A172 (cell line): Measurements from ENCODE around the gene PLEKHS1. TPM values are rescaled to one million over a fixed set of nuclear protein-coding genes. Genes with fewer than 3 reads are reported as not detected.
A peak's percentile ranks its signal among the peaks of the same experiment; 100 is the strongest.

ENCODE experiments used
- DNase-seq: peaks from one replicate; pipeline ENCODE4 v3.0.0-alpha.2; 2015; ENCODE audit warnings: low spot score
- total RNA-seq: library from RNA; depleted of rRNA; stranded (reverse); fragments of >200 nt; shearing (Covaris generic); gene quantifications from 2 replicates; pipeline ENCODE4 v1.2.3, GENCODE V29; 2014; rRNA removed

PLEKHS1 gene
- total RNA-seq: 0.31 TPM in 1 of 2 replicates, not detected in the other

DNA sequence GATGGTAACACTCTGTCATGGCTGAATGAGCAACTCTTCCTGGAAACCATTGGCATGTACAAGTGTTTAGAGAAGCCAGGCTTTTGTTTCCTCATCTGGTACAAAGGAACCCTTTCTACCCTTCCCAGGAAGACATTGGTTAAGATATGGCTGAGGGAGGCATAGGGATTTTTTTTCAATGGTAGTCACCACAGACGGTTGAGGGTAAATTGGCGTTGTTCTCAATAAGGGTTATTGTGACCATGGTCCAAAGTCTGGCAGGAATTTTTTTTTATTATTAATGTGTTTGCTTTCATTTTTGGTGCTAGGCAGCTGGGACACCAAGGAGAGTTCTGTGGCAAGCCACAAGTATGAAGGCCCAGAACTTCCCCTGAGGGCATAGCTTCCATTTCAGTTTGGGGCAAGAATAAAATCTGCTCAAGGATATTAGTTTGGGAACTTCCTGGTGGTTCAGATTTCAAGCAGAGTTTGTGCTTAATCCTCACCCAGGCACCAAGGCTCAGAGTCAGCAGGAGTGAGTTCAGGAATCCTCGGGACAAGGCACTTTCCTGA lies at the start of gene PLEKHS1:
PLEKHS1 (plus strand) TSS at position 502 of the 552 bp plus-strand sequence. CDS start 3,596 bp downstream, outside the sequence.
- no peak for DNase-seq

DNA sequence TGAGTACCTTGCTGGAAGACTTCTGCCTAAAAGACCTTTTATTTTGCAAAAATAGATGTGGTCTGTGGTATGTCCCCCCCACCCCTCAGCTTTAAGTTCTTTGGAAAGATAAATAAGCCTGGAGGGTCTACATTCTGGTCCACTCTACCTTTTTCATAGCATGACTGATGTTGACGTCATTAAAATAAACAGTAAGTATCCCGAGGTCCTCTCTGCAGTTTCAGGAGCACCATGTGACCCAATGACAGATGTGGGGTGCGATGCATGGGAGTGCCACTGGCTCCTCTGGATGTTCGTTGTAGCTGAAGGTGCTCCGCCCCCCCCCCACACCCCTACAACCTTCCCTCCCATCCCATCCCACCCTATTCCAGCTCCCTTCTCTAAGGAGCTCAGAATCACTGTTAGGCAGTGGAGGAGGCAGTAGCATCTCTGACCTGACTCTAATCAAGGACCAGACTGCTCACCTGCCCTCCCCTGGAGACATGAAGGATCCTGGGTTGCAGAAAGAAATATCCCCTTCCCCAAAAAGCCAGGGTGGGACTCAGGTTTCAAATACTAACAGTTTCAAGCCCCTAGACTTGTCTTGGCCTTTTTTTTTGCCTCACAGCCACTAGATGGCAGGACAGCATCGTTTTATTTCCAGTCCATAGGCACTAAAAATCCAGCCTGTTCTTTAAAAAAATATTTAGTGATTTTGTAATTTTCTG lies 46.7 kb upstream of the PLEKHS1 start:
- peak; percentile 32 for DNase-seq

DNA sequence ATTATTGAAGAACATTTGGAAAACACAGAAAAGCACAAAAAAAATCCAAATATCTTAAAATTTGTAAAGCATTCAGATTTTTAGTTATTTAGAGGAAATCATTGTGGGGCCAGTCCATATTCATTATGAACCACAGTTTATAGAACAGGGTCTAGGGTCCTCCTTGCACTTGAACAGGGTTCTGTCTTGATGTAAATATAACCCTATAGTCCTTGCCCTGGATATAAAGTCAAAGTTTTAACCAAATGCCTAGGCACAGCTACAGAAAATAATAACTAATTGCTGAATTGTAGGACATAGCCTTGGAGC lies 46.2 kb upstream of the PLEKHS1 start:
- no peak for DNase-seq

DNA sequence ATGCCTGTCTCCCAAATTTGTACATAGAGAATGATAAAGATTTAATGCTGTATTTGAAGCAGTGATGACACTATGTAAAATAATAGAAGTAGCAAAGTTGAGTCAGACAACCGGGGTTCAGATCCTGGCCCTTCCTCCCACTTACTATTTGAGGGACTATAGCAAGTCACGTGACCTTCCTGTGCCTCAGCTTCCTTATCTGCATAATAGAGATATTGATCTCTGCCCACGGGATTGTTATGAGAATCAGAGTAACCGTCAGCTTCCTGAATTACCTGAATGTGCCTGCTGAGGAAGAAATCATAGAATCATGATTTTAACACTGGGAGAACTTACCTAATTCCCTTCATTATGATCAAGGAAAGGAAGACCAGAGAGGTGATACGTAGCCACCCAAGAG lies 44.9 kb upstream of the PLEKHS1 start:
- DNase-seq: no peak

DNA sequence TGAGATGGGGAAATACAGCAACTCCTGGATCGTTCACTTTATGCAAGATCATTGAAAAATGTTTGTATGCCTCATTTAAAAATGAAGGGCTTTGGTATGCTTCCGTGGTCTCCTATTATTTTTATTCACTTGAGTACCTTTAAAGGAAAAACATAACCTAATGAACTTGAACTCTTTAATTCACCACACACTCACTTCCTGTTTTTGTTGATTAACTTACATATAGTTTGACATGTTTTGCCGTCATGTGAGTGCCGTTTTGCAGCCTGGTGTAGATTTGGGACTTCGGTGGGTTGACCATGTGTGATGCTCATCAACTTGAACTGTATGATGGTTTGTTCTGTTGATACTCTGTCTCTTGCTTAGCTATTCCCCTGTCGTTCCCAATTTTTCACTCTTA lies 42.8 kb upstream of the PLEKHS1 start:
- no peak for DNase-seq

DNA sequence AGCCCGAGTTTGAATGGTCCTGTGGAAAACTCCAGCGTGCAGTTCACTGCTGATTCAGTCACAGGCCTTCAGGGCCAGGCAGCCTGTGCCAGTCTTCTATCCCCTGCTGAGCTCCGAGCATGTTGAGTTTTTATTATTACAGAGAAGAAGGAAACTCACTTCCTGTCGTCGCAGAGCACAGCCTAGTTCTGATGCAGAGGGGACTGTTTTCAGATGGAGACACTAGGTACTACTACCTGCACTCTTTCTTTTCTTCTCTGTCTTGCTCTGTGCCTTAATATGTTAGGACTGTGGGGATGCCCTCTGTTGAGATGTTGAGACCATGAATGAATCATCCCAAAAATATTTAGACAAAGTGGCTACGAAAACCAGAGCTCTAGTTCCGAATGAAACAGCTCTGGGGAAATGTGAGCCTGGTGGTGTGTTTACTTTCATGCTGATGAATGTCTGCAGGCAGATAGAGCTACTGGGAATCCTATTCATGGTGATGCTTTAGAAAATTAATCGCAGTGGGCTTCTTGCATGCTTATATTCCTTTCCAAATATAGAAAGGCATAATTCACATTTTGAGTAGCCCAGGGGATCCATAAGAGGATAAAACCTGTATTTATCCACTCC lies 42.2 kb upstream of the PLEKHS1 start:
- peak; percentile 71 for DNase-seq

DNA sequence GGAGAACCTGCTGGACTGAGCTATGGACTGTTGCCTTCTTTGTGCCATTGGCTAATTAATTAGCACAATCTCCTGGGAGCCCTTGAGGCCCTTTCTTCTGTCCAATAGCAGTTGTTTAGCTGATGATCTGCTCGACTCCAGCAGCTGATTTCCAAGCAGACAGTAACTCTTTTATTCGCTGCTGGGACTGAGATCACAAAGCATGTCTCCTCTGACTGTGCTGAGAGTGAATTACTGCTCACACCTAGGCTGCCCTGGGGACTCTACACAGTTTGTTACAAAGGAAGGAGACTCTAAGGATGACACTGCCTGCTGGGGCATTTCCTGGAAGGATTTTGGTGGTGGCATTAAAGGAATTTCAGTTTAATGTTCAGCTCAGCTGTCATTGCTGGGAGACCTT lies 40.3 kb upstream of the PLEKHS1 start:
- DNase-seq: no peak

DNA sequence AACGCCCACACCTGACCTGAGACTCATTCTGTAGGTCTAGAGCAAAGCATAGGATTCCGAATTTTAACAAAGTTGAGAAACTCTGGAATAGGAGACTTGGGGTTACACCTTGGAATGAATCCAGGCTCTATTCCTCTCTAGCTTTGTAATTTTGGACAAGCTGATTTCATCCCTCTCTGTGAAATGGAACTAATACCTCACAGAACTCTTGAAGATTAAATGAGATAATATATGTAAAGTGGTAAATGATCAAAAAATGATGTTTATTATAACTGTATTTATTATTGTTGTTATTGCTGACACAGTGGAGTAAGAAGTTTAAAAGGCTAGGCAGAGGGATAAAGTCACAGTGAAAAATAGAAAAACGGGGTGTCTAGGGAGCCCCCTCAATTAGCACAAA lies 39.5 kb upstream of the PLEKHS1 start:
- no peak for DNase-seq

DNA sequence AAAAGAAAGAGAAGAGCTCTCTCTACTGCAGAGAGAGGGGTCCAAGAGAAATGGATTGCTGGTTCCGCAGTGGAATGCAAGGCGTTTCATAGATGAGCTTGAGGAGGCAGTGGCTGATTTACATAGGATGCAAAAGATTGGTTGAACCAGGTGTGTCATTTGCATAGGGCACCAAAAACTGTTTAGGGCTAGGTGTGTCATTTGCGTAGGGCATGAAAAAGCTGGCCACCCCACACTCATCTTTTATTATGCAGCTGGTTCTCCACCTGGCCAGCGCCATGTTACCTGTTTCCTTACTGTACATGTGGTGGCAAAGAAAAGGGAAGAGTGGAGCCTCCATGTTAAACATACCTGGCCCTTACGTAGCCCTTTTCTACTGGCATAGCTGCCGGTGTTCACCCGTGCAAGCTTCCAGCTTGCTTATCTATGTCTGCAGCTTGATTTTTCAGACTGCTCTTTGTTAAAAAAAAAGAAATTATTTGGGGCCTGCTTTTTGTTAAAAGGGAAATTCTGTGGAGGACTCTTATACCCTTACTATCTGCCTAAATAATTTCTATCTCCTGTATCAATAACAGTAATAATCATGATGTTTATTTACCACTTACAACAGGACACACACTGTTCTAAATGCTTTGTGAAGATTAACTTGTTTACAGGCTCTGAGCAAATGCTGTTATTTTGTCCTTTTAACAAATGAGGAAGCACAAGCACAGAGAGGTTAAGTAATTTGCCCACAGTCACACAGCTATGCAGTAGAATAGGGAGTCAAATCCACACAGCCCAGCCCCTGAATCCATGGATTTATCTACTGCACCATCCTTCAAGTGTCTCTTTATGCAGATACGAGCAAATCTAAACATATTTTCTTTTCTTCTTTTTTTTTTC lies 38.5 kb upstream of the PLEKHS1 start:
- no peak for DNase-seq

DNA sequence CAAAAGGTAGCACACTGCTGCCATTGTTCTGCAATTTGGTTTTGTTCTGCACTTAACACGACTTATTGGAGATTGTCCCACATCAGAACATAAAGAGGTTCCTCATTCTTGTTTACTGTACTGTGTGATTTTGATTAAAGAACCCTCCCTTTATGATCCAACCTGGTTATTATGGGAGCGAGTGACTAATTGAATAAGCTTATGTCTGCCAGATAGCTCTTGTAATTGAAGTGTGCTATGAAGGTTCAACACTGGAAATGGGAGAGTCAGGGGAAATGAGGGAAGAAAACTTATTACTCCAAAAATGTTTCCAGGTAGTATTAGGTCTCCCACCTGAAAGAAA lies 37.9 kb upstream of the PLEKHS1 start:
- DNase-seq: no peak

DNA sequence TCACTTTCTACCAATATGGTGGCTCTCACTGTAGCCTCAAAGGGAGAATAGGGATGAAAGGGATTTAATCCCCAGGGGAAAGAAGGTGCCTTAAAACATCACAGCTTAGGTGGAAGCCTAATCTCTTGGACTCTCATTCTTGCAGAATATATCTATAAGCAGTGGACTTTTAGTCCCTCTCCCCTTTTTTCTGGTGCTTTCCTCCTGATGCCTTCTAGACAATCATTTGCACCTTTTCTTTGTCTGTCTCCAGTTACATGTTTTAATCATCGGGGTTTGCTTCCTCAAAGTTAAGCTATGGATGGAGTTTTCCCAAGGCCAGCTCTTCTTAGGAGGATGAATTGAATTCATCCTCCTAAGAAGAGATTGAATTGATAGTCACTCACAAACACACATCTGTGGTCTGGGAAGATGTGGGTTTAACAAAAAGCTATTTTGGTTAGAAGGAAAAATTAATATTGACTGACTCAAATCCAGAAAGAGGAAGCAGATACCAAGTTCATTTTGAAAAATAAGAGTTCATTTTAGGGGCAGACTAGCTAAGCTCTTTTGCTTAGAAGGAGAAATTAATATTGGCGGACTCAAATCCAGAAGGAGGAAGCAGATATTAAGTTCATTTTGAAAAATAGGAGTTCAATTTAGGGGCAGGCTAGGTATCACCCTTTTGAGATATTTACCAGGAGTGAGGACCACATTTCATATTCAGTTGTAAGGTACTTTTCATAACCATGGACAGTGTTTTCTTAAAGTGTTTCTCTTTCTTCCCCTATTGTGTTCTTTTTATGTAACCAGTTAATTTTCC lies 35.2 kb upstream of the PLEKHS1 start:
- DNase-seq: no peak

DNA sequence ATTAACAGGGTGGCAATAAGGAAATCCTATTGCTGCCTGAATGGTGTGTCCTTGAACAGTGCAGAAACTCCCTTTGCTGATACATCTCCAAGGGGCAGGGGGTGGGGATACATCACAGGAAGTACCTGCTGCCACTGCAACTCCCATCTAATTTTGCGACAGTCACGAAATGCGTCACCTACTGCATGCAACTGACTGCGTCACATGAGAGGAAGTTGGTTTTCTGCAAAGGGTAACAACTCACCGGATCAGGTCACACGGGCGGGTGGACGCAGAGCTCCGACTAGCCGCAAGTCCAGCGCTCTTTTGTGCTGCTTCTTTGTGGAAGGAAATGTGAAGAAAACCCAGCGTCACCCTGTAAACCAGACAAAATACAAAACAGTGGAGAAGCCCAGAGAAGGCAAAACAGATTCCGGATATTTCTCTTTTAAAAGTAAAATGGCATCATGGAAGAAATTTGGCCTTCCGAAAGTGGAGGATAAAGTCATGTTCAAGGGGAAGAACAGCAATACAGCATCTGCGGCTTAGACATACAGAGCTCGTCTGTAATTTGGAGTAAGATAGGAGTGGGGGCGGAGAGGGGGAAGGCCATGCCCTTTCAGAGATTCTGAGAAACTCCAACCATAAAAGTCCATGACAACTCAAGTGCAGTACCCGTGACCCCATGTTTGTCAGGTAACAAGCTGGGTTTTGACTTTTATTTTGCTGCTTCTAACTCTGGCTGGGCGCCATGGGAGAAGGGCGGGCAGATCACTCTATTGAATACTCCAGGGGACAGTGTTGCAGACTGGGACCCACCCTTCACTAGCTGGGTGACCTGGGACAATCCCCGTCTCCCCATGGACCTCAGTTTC lies 32.3 kb upstream of the PLEKHS1 start:
- no peak for DNase-seq

DNA sequence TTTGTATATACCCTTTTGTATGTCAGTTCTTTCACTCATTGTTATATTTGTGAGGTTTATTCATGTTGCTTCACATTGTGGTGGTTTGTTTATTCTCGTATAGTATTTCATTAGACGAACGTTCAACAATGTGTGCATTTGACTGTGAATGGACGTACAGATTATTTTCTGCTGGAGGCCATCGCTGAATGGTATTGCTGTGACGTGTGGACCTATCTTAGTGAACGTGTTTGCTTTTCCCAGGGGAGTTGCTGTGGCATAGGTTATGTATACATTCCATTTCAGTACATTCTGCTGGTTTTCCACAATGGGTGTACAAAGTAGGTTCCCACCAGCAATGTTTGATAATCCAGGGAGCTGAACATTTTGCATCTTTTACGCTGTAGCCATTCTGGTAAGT lies 31.1 kb upstream of the PLEKHS1 start:
- DNase-seq: no peak

DNA sequence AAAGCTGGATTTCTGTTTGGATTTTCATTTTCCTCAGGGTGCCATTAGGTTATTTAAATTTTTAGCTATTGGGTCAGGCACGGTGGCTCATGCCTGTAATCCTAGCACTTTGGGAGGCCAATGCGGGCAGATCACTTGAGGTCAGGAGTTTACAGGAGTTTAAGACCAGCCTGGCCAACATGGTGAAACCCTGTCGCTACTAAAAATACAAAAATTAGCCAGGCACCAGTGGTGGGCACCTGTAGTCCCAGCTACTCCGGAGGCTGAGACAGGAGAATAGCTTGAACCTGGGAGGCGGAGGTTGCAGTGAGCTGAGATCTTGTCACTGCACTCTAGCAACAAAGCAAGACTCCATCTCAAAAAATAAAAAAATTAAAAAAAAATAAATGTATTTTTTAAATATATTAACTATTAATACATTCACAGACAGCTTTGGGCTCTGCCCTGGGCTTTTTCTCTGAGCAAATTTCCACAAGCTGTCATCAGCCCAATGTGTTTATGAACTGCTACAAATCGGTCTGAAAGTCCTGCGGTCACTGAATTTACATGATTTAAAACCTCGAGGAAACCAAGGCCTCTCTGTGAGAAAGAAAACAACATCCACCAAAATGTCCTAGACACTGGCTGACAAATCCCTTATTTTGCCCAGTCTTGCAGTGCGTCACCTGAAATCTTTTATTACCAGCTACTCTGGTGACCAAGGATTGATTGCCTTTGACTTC lies 19.2 kb upstream of the PLEKHS1 start:
- no peak for DNase-seq

DNA sequence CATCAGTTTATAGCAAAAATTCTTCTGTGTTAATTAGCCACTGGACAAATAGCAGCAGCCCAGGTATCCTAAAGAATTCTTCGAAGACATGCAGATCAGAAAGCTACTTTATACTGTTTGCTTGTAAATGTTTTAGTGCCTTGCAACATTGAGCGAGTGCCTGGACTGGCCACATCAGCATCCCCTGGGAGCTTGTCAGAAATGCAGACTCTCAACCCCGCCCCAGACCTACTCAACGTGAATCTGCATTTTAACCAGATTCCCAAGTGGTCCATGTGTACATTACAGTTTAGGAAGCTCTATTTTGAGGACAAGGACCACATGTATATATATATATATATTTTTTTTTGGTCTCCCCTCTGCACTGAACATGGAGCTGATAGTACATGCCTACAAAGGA lies 18.5 kb upstream of the PLEKHS1 start:
- no peak for DNase-seq

DNA sequence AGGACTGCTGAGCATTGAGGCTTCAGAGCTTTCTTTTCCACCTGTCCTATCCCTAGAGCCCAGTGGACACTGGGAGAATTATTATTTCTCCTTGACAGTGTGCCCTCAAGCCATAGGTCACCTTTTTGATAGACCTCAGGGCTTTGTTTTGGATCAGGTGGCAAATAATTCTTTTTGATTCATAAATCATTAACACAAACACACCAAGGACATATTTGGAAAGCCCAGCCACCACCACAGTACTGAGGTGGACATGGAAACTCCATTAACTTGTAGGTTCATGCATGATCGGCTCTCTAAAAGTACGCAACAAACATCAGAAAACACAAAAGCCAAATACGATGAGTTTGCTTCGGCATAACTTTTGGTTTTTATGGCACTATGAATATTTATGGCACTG lies 17.8 kb upstream of the PLEKHS1 start:
- DNase-seq: no peak

DNA sequence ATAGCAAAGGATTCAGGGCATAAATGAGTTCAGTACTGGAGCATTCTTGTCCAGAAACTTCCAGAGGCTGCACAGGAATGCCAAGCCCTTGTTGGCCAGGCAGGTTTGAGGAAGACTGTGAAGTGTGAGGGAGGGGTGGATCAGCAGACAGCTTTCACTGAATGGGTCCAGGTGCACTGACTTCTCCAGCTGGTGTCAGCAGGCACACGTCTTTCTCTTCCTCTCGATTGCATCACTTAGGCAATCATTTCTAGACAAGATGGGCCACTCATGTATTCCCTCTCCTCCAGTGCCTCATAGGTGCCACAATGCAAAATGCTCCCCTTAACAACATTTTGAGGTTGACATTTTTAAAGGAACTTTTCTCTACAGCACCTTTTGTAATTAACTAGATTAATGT lies 15.6 kb upstream of the PLEKHS1 start:
- no peak for DNase-seq

DNA sequence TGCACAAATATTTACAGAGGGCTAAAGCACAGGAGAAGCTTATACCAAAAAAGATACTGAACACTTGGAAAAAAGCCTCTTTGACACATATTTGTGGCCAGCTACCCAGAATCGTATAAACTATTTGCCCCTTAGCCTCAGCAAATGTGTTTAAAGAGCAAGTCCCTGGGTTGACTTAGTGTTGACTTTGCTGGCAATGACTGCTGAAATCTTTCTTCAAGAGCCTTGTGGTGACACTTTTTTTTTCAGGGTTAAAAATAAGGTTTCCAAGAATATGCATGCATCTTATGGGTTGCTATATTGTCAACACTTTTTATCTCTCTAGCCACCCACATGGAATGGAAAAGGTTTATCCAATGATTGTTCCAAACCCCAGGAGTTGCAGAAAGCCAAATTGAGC lies 14.9 kb upstream of the PLEKHS1 start:
- DNase-seq: no peak

DNA sequence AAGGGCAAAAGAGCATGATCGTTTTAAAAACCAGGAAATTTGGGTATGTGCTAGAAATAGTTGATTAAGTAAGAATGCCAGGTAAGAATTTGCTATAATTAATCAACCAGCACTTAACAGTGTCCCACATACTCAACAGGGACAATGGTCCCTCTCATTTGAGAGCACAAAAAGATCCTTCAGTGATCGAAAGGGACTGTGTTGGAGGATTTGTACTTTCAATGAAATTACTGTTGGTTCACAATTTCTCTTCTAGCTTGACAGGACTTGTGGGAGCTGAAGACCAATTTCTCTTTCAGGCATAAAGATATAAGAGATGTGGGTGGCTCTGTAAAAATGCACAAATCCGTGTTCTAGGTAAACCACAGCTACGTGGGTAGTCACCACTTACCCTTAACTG lies 12.5 kb upstream of the PLEKHS1 start:
- no peak for DNase-seq

DNA sequence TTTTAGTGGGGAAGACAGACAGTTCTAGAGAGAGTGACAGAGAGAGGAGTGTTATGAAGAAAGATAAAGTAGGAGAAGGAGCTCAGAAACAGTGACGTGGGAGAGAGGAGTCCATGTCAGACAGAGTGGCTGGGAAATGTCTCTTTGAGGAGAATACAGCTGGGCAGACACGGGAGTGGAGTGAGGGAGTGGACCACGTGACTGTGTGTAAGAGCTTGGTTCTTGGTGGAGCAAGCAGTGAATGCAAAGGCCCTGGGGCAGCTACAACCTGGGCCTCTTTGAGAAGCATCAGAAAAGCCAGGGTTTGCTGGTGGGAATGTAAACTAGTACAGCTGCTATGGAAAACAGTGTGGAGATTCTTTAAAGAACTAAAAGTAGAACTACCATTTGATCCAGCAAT lies 11.9 kb upstream of the PLEKHS1 start:
- DNase-seq: no peak
